ENCODE results near the gene RBM34. TPM values are rescaled to one million over a fixed set of nuclear protein-coding genes. Genes with fewer than 3 reads are reported as not detected.

Gene RBM34
- polyA plus RNA-seq, 3 donors, result 20.5 to 25.7 (median 22.5) TPM

GRCh38 chr1:235100194-235100772 lies 60.8 kb downstream of the RBM34 start:
- Mint-ChIP-seq H3K36me3 (peaks cover 2 to 5% of the 10 kb centered on the region in 2 donors), H3K4me3 (no peak overlapping the region), H3K9me3 (no peaks in the 10 kb centered on the region), H3K4me1 (peaks cover 22% of the 10 kb centered on the region), H3K27me3 (ENCODE audit: low read depth in 3 of 3) (peaks cover 2 to 10% (median 3%) of the 10 kb centered on the region in 3 donors), H3K27ac (no peak overlapping the region)
- H3K36me3 ChIP-seq (replicated peaks in 1 of 2; ENCODE audit: control insufficient read depth in 1 of 2, insufficient read depth in 2 of 2, low read length in 2 of 2), result no peaks in the 10 kb centered on the region
- 87% methylated on average over 13 of the region's 13 CpGs for WGBS (ENCODE audit: insufficient coverage)
- TF ChIP-seq CTCF (IDR thresholded peaks at IDR 0.05), result no peak
- H3K4me3 ChIP-seq (replicated peaks in 1 of 3; ENCODE audit: low read depth in 2 of 3, low read length in 3 of 3), result no peak overlapping the region
- no peaks in the 10 kb centered on the region for H3K9me3 ChIP-seq (replicated peaks in 1 of 2; ENCODE audit: control insufficient read depth in 1 of 2, insufficient read depth in 1 of 2, low read length in 2 of 2)
- H2AFZ ChIP-seq (ENCODE audit: insufficient read depth, low read depth, low read length, poor library complexity, severe bottlenecking), result no peak overlapping the region
- no peak for DNase-seq
- H3K27me3 ChIP-seq (ENCODE audit: control insufficient read depth in 2 of 2, insufficient read depth in 2 of 2, low read length in 2 of 2), result no peaks in the 10 kb centered on the region
- no peaks in the 10 kb centered on the region for H4K20me1 ChIP-seq (ENCODE audit: insufficient read depth, low read length)
- no peak overlapping the region for H3K27ac ChIP-seq (ENCODE audit: low read depth in 1 of 2, low read length in 2 of 2)
- H3K4me1 ChIP-seq (ENCODE audit: control insufficient read depth in 1 of 2, insufficient read depth in 2 of 2, low read length in 2 of 2), result peaks cover 7 to 9% of the 10 kb centered on the region in 2 donors
- no peak overlapping the region for H3K4me2 ChIP-seq (replicated peaks; ENCODE audit: extremely low read depth, low read length, poor library complexity, severe bottlenecking)
- no peak overlapping the region for H3K9ac ChIP-seq (ENCODE audit: insufficient read depth, low read length, poor library complexity, severe bottlenecking)
- H3K79me2 ChIP-seq (ENCODE audit: insufficient read depth, low read length), result no peaks in the 10 kb centered on the region
- intact Hi-C loops (cut with micrococcal nuclease), result loop anchor here in 1 of 2 donors (10.0 kb wide), 1 partner anchor 315 kb away; no protein-coding TSS in a partner anchor

- Histone ChIP-seq H3K27ac (ENCODE audit: low read depth in 1 of 2, low read length in 2 of 2) (no peak overlapping the region), H3K9ac (ENCODE audit: insufficient read depth, low read length, poor library complexity, severe bottlenecking) (no peak overlapping the region), H4K20me1 (ENCODE audit: insufficient read depth, low read length) (no peaks in the 10 kb centered on the region), H3K4me1 (ENCODE audit: control insufficient read depth in 1 of 2, insufficient read depth in 2 of 2, low read length in 2 of 2) (peaks cover 2 to 4% of the 10 kb centered on the region in 2 donors), H3K79me2 (ENCODE audit: insufficient read depth, low read length) (no peaks in the 10 kb centered on the region), H3K4me3 (replicated peaks in 1 of 3; ENCODE audit: low read depth in 2 of 3, low read length in 3 of 3) (no peak overlapping the region), H3K4me2 (replicated peaks; ENCODE audit: extremely low read depth, low read length, poor library complexity, severe bottlenecking) (no peak overlapping the region), H3K36me3 (replicated peaks in 1 of 2; ENCODE audit: control insufficient read depth in 1 of 2, insufficient read depth in 2 of 2, low read length in 2 of 2) (no peaks in the 10 kb centered on the region), H3K27me3 (ENCODE audit: control insufficient read depth in 2 of 2, insufficient read depth in 2 of 2, low read length in 2 of 2) (no peaks in the 10 kb centered on the region), H3K9me3 (replicated peaks in 1 of 2; ENCODE audit: control insufficient read depth in 1 of 2, insufficient read depth in 1 of 2, low read length in 2 of 2) (no peaks in the 10 kb centered on the region), H2AFZ (ENCODE audit: insufficient read depth, low read depth, low read length, poor library complexity, severe bottlenecking) (no peak overlapping the region)
- 100% methylated on average over 4 of the region's 9 CpGs for WGBS (ENCODE audit: insufficient coverage)
- Mint-ChIP-seq H3K4me1 (peaks cover 12% of the 10 kb centered on the region), H3K9me3 (peaks cover 0 to 5% (median 0%) of the 10 kb centered on the region in 7 donors), H3K36me3 (peaks cover 0 to 2% of the 10 kb centered on the region in 2 donors), H3K4me3 (no peak overlapping the region), H3K27me3 (ENCODE audit: low read depth in 3 of 3) (peaks cover 3 to 8% (median 4%) of the 10 kb centered on the region in 3 donors), H3K27ac (no peak overlapping the region)
- DNase-seq, result no peak
- no peak for TF ChIP-seq CTCF (IDR thresholded peaks at IDR 0.05)
- intact Hi-C loops (cut with micrococcal nuclease), result no loop called here
These were observed 62.1 kb downstream of the RBM34 start for GRCh38 chr1:235098991-235099390.
